Measurements from ENCODE around the gene GCA.

GCA gene, protein sequence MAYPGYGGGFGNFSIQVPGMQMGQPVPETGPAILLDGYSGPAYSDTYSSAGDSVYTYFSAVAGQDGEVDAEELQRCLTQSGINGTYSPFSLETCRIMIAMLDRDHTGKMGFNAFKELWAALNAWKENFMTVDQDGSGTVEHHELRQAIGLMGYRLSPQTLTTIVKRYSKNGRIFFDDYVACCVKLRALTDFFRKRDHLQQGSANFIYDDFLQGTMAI

DNA sequence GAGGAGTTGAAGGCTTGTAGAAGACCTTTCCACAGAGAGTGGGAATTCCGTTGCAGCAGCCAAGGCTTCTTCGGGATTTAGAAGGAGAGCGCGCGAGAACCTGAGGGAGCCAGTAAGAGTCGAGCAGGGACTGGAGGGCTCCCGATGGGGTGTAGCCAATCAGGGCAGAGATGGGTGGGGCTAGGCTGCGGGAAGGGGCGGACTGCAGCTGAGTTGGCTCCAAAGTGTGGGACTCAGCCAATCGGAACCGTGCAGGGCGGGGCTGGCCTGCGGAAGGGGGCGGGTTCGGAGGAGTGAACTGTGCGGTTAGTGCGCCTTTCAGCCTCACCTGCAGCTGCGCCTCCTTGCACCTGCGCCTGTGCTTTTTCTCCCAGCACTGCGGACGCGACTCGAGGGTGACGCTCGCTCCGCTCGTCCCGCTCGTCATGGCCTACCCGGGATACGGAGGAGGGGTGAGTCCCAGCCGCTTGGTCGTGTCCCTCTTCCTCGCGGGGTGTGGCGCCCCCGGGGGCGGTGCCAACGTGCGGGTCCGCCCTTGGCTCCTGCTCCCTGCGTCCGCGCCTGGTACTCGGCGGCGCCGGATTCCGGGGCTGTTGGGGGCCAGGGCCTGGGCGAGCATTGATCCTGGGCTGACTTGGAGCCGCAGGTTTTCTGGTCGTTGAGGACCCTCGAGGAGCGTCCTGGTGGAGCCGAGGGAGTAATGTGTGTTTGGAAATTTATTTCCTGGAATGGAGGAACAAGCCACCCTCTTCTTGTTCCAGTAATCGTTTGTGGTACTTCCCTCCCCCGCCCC, at the start of gene GCA:
Gene GCA, plus strand, starts transcription at position 309 of the 793 bp plus-strand sequence. Its CDS starts 117 bp downstream, at position 426.
- DNase-seq, result peak; percentile 97

DNA sequence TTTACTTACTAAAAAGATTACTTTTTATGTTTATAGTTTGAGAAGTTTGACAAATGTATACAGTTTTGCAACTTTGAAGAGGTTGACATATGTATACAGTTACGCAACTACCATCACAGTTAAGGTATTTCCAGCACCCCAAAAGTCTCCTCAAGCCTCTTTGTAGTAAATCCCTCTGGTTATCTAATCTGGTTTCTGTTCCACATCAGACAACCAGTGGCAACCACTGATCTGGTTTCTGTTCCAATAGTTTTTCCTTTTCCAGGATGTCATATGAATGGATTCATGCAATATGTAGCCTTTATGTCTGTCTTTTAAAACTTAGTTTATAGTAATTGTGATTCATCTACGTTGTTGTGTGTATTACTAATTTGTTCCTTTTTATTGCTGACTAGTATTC, 48.9 kb upstream of the GCA start:
- DNase-seq, result no peak

DNA sequence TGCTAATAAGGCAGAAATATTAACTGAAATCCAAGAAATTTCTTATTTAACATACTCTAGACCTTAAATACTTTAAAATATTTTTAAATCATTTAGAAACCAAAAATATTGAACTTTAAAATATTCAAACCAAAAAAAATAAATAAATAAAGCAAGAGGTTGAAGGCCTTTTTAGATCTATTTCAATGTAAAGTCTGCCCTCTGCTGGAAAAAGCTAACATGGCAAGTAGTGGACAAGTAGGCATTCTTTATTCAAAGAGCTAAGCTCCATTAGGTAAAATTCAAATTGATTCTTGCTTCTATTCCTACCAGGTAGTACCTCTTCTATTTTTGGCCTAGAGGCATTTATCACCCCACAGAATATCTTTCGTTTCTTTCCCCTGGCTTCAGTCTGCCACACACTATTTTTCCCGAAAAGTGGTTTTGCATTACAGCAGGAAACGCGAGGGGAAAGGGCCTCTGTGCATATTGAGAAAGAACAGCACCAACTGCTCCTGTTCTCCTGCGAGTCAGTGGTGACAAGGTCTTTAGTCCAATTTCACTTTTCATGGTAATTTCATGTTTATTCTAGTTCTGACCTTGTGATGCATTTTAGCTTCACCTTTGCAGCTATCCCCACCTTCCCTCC, 45.9 kb upstream of the GCA start:
- peak; percentile 71 for DNase-seq

DNA sequence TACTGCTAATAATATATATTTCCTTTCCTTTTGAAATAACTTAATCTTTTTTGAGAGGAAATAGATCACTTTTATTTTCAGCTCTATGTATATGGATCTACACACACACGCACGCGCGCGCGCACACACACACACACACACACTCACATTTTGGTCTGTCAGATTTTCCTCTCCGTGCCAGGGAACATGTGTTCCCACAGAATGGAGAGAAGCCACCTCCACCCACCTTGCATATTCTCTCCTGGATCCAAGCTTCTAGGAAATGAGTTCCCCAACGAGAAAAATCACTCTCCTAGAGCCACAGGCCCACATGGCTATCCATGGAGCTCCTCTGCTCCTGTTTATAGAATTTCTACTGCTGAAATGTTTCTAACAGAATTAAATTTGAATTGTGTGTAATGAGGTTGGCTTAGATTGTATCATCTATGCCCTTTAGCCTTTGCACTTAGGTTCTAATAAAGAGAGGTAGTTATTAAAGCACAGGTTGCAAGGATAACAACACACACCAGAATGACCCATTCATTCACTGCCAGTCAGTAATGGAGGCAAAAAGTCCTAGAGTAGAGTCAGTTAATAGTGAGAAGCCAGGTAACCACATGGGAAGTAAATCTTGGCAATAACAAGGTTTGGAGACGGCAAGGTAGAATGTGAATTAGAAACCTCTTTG, 45.1 kb upstream of the GCA start:
- DNase-seq, result no peak

DNA sequence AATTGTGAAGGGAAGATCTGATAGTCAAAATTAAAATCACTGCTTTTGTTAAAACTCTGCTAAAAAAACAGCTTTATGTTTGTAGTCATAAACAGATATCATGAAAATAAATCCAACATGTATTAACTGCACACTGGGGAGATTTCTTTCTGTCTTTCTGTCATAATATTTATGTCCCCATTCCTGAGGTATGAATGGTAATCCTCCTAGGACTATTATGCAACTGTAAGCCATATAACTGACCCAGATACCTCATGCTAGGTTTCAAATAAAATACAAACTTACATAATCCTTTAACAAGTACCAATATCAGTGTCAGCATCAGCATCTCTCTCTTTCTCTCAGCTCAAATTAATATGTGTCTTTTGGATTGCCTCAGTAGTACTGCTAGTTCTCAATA, 43.7 kb upstream of the GCA start:
- DNase-seq, result no peak

DNA sequence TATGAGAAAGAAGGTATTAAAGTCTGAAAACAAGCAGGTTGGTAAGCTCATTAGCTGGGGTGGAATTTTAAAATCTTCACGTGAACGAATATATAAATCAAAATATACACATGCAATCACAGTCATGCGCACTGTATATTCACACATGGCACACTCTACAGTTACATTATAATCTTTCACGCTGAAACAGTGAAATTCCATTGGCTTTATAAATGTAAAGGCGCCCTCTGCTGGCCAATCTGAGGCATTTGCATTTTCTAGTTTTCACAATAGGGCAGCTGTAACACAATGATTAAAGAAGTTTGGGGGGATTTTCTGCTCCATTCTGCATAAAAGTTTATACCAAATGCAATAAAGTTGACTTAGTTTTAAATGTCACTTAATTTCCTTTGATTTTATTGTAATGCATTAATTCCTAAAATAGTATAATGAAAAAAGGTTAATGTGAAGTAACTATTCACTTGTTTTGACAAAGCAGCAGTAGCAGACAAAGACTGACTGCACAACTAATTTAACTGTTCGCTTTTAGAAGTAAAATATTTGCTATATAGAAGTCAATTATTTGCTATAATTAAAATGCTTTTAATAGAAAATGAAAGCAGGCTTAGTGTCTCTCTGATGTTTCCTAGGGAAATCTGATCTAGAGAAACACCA, 42.7 kb upstream of the GCA start:
- DNase-seq, result peak; percentile 45

DNA sequence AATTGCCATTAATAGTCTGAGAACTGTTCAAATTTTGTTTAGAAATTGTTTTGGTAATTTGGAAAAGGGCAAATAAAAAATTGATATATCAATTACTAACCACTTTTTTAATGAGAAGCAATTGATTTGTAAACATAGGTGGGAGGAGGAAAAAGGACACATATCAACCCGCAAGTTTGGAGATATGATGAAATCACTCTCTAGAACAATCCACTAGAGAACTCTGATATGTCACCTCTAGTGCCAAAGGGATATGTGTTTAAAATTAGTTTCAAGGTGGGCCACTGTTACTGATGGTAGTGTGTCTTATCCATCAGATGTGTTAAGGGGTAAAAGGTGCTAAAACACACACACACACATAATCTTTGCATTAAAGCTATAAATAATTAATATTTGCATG, 42.1 kb upstream of the GCA start:
- DNase-seq, result no peak

DNA sequence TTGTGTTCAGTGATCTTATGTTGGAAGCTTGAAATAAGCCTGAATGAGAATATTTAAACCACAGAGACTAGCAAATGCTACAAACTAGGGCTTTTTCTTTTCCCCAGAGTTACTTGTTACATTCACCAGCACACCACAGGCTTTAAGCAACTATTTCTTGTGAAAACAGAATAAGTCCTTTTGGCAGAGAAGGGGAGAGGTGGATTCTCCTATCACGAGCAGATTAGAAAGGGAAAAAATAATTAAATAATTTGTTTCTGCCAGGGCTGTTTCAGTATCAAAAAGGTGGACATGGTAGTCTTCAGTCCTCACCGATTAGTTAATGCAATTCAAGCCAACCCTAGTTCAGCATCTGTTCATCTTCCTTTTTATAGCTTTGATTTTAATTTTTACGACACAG, 38.0 kb upstream of the GCA start:
- DNase-seq, result no peak

DNA sequence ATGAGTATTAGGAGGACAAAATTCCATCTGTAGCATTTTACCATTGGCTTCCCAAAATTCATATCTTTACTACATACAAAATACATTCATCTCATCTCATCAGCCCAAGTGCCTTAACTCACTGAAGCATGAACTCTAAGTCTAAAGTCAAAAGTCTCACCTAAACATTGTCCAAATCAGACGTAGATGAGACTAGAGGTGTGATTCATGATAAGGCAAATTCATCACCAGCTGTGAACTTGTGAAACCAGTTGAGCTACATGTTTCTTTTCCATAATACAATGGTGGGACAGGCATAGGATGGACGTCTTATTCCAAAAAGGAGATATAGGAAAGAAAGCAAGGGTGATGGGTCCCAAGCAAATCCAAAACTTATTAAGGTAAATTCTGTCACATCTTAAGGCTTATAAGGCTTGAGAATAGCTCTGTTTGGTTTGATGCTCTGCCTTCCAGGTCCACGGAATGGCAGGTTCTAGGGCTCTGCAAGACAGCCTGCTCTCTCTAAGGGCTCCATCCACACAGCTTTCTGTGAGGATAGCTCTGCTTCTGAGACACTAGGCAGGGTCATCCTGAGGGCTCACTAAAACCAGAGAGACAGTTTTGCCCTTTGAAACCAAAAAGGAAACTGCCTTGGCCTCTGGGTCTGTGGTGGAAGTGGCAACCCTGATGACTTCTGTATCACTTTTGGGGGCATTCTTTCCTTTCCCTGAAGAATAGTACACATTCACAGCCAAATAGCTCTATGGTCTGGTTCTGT, 35.0 kb upstream of the GCA start:
- no peak for DNase-seq

DNA sequence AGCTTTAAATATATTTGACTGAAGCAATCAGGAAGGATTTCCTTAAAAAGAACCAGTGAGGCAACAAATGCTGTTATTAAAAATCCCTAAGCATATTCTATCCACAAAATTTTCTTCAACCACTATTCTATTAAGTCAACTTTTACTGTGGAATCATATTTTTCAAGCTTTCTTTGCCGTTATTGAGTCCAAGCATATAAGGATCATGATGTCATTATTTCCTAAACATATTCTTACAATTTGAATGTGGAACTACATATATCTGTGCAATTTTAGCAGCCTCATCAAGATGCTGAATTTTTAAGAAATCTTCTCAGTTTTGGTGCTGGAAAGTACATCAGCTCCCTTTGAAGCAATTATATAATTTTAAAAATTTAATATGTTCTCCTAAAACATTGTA, 31.1 kb upstream of the GCA start:
- no peak for DNase-seq

DNA sequence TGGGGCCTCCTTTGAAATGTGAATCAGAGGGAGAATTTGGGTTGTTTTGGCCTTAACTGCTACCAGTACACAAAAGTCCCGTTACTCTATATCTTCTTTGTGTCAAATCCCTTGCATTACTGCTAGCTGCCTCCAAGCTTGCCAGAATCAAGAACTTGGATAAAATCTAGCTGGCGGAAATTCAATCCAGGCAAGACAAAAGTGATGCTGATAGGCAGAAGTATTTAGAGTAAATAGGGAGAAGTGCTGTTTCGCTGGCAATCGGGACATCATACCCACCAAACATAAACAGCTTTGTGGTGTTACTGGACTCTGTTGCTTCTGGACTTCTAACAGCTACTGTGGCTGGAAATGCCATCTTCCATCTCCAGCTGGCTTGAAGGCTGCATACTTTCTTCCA, 28.0 kb upstream of the GCA start:
- no peak for DNase-seq

DNA sequence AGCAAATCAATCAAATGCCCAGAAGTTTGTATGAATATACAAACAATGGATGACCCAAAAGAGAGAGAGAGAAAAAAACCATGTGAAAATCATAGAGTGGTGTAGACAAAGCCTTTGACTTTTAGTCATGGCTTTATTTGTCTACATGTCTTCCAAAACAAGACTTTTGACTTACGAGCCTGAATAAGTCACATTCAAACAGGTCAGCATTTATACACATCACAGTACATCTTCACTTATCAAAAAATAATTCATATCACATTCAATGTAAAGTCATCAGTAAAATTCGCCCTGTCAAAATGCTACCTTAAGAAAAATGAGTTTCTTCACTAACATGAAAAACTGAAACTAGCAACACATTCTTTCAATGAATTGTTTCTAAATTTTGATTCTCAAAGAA, 27.3 kb upstream of the GCA start:
- DNase-seq, result no peak

DNA sequence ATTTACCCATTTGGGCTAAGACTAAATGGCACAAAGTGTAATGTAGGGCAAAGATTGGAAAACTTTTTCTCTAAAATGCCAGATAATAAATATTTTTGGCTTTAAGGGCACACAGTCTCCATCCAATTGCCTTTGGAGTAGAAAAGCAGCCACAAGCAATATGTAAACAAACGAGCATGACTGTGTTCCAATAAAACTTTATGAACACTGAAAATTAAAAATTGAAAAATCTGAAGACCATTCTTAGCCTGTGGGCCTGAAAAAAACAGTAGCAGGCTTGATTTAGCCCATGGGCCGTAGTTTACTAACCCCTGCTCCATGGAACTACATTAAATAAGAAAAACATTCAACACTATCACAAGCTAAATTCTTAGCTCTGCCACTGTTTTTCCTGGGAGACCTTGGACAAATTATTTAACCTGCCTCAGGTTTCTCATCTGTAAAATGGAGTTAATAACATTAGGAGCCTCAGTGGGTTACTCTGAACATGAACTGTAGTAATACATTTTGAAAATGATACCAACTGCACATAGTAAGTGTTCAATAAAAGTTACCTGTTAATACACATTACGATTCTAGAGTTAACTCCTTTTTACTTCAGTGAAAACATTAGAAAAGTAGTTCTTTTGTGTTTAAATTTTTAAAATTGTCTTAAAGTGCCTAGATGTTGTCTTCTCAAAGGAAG, 26.7 kb upstream of the GCA start:
- no peak for DNase-seq

DNA sequence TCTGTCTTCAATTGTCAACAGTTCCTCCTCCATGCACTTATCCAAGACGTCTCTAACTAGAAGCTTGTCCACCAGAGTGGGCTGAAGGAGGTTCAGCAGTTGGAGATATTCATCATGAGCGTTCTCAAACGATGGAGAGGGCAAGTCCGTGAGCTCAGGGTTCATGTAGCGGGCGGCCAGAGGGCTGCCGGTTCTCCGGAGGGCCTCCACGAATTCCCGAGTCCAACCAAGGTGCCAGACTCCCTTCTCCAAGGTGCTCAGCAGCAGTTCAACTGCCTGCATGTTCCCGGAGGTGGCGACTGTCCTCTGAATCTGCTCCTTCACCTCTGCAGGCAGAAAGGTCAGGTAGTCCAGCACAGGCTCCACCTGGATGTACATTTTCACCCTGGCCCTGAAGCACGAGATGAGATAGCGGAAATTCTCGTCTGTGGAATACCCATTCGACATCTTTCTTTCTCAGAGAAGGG, 26.0 kb upstream of the GCA start:
- no peak for DNase-seq

DNA sequence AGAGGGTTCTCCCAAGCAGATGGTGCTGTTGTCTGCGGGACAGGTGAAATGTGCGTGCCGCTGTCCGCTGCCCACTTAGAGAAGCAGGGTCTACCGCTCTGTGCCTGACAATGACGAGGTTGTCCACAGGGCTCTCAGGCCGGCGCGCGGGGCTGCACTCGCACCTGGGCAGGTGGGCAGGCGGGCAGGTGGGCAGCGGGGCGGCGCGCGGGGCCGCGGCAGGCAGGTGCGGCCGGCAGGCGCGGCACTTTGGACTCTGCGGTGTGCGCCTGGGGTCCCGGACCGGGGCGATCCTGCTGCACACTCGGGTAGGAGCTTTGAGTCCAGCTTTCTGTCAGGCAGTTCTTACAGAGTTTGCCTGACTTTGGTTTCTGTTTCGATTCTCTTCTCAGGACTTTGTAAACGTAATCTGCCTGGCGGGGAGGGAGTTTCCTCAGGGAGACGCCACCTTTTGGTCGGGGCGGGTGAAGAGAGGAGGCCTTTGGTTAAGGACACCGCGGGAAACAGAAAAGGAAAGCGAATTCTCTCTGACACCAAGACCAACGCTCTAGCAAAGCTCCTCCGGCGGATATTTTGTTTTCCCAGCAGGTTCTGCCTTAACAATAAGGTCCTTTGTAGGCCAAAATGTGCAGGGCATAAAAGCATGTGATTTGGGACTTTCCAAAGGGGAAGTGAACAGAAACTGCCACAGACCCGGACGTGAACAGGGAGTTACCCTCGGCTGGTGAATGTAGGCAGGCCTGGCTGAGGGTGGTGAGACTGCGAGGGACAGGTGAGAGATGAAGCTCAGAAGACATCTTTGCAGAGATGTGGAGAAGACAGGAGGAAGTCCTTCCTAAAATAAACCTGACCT, 25.4 kb upstream of the GCA start, which contains the start of gene IFIH1:
Gene IFIH1, minus strand, starts transcription at position 357 of the 853 bp plus-strand sequence. CDS start 377 bp downstream, outside the sequence.
- DNase-seq, result peak; percentile 75

DNA sequence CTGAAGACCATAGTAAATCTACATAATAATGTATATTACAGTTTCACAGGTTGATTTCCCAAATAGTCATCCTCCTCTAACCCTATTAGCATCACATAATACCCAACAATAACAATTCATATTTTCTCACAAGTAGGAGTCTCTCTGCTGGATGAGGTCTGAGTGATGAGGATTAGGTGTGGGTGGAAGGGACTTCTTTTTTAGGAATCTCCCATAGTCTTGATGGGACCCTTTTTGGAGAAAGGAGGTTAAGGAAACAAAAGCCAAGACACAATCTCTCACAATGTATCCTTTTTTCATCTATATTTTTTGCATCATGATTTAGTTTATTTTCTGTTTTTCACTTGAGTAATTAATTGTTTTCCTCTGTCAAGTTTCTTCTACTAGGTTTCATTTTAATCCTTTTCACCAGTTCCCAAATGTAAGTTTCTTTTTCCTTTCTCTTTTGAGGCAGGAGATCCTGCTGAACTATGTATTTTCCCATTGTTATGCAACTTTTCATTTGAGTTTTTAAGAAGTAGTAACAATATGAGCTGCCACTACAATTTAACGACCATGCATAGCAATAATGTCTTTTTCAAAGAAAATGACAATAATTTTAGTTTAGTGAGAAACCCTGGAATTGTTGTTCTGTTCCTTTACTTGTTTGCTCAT, 22.9 kb upstream of the GCA start:
- no peak for DNase-seq

DNA sequence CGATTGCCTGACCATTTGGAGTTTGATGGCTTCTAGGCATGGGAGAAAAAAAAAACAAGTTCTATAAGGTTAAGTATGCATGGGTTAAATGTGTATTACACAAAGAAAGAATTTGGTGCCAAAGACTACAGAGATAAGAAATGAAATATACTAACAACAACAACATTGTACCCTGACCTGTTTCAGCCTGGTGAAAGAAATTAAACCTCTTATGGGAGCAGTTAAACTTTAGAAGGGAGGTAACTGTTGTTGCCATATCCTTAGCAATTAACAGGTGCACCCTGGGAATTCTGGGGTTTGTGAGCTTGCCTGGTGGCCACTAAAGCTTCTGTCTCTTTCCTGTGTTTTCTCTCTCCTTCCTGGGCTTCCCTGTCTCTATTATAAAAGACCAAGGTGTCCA, 19.0 kb upstream of the GCA start:
- no peak for DNase-seq

DNA sequence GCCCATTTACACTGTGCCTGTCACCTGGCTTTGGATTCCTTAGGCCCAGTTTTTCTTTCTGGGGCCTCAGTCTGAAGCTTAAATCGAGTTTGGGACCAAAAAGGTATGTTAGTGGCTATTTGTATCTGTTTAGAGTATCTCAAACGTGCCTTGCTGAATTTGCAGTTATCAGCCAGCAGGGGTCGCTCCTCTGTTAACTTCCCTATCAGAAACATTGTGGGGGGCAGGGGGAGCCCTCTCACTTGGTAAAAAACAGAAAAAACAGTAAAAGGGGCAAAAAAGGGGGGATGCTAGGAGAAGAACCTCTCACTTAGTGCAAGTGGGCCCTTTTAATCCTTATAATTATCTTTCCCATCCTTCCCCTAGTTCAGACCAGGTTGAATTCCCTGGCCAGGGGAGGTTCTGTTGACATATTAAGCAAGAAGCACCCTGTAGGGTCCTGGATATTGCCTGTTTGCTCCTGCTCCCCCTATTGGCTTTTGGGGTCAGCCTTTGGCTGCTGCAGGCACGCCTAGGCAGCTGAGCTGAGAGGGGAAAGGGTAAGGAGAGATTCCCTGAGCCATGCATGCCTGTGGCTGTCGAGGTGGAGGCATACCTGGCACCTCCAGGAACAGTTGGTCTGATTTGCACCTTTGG, 16.7 kb upstream of the GCA start:
- no peak for DNase-seq

DNA sequence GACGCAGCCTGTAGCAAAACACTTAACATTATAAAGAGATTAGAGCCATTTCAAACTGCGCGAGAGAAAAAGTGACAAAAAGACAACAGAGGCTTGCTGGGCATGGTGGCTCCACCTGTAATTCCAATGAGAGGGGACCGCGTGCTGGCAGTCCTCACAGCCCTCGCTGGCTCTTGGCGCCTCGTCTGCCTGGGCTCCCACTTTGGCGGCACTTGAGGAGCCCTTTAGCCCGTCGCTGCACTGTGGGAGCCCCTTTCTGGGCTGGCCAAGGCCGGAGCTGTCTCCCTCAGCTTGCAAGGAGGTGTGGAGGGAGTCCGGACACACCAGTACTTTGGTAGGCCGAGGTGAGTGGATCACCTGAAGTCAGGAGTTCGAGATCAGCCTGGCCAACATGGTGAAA, 16.1 kb upstream of the GCA start:
- no peak for DNase-seq
